A549 (cell line): ENCODE measurements around the gene MSI2.

Experiments used
- CEBPB ChIP-seq, 2 experiments: fragments of >200 bp in 1 of 2; sonication (Bioruptor Twin) in 1 of 2; formaldehyde crosslinking in 1 of 2; IDR thresholded peaks; 2 replicates each; pipeline ENCODE4 v1.6.1; 2012 to 2016
- CTCF ChIP-seq: fragments of >200 bp; sonication (Bioruptor Twin); formaldehyde crosslinking; IDR thresholded peaks from 3 replicates; pipeline ENCODE4 v1.5.1; 2016
- EP300 ChIP-seq, 2 experiments: fragments of >200 bp; sonication (Bioruptor Twin); formaldehyde crosslinking; IDR thresholded peaks; 2 replicates in 1 of 2; 3 replicates in 1 of 2; pipeline ENCODE4 v1.6.1; 2016 to 2017
- HOXA7 ChIP-seq: fragments of 250-450 bp; sonication (Bioruptor Pico); IDR thresholded peaks from 2 replicates; pipeline ENCODE4 v1.5.0; 2020; ENCODE audit warnings: mild to moderate bottlenecking, moderate library complexity
- KDM1A ChIP-seq: fragments of 200-600 bp; sonication (generic); IDR thresholded peaks from 2 replicates; pipeline ENCODE4 v1.6.1; 2016; ENCODE audit warnings: low read depth, mild to moderate bottlenecking
- RARB ChIP-seq: fragments of 250-450 bp; sonication (Bioruptor Pico); IDR thresholded peaks from 2 replicates; pipeline ENCODE4 v1.8.0; 2021; ENCODE audit warnings: mild to moderate bottlenecking, moderate library complexity
- REST ChIP-seq: fragments of 200-600 bp; sonication (generic); IDR thresholded peaks from 2 replicates; pipeline ENCODE4 v1.6.1; 2016; ENCODE audit warnings: antibody characterized with exemption, mild to moderate bottlenecking, moderate library complexity

DNA sequence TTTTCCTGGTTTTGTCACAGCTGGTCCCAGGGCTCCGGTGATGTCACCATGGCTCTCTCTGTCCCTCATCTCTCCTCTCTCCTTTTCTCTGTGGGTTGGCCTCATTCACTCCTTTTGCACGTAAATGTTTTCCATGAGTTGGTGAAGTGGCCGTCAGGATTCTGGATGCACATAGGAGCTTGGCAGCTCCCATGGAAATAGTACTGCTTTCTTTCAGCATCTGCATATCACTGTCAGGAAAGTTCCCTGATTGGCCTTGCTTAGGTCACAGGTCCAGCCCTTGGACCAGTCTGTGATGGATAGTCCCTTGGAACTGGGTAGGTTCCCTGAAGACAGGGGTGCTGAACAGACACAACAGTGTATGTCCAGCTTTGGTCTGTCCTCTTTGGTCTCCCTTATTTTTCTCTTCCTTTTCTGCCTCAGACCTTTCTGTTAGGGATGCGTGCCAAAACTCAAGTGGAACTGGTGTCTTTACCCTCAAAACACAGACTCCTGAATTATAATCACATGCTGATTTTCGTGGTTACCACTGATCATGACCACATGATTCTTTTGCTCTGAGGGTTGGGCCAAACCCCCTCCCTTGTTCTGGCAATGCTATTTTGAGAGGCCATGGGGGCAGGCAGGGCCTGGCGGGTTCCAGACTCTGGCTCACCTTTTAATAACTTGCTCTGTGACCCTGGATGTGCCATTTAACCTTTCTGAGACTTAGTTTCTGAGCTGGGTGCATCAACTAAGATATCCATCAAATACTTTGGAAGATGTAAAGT, 99.0 kb downstream of the MSI2 start:
- TF ChIP-seq CTCF (no peak), HOXA7 (CRISPR knock-in tag) (no peak), CEBPB (IDR thresholded peaks at IDR 0.05) (no peak), KDM1A (no peak), EP300 (IDR thresholded peaks at IDR 0.05) (no peak), REST (no peak), RARB (CRISPR knock-in tag) (no peak)
